Measurements from ENCODE around the gene ZBTB16.

The ZBTB16 gene

GRCh38 chr11:114226356-114226755, 166.8 kb downstream of the ZBTB16 start:
- POLR2A ChIA-PET, result no interaction called here
- no peak for DNase-seq (ENCODE audit: extremely low spot score)
- TF ChIP-seq, protein P1, sequence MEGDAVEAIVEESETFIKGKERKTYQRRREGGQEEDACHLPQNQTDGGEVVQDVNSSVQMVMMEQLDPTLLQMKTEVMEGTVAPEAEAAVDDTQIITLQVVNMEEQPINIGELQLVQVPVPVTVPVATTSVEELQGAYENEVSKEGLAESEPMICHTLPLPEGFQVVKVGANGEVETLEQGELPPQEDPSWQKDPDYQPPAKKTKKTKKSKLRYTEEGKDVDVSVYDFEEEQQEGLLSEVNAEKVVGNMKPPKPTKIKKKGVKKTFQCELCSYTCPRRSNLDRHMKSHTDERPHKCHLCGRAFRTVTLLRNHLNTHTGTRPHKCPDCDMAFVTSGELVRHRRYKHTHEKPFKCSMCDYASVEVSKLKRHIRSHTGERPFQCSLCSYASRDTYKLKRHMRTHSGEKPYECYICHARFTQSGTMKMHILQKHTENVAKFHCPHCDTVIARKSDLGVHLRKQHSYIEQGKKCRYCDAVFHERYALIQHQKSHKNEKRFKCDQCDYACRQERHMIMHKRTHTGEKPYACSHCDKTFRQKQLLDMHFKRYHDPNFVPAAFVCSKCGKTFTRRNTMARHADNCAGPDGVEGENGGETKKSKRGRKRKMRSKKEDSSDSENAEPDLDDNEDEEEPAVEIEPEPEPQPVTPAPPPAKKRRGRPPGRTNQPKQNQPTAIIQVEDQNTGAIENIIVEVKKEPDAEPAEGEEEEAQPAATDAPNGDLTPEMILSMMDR (IDR thresholded peaks at IDR 0.05; ENCODE audit: control extremely low read depth, extremely low read depth, low read depth, missing control alignments), result no peak
- CTCF ChIA-PET, result no interaction called here

DNA sequence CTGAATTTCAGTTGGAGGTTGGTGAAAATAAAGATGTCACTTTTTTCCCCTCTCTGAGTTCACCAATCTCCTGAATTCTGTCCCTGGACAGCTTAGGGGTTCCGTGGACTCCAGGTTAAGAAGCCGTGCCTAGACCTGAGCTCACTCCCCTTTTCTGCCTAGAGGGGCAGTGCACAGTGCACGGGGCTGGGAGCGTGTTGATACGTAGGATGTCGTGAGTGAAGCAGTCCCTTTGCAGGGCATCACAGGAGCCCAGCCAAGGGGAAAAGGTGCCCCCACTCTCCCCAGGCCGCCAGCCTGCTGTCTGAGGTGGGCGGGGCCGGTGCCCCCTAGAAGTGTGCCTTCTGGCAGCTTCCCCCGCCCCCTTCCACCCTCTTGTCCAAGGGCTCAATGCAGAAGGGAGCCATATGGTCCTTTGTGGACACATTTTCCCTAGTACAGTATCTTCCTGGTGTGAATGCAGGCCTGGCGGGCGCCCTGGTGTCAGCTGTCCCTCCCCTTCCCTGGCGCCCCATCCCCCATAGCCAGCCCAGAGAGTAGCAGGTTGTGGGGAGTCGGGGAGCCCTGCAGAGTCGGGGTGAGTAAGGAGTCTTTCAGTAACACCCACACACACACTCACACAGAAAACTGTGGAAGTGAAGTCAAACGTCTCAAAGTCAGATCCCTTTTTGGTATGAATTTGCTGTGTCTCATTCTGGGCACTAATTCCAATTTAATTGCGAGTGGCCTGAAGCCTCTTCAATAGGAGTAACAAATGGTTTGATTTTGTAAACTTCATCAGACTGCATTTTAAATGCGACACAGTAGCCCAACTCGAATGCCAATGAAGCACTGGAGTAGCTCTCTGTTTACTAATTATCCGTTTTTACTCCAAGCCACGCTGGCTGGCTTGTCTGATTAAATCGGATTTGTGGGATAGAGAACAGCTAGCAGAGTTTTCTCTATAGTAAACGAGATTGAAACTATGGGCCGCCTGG, 169.2 kb downstream of the ZBTB16 start:
- CTCF ChIA-PET, result interaction anchor here (1.4 kb wide), 1 partner anchor 8 kb away, joined by 4 read pairs; no protein-coding TSS in a partner anchor
- no peak for DNase-seq (ENCODE audit: extremely low spot score)
- TF ChIP-seq, protein P1 (IDR thresholded peaks at IDR 0.05; ENCODE audit: control extremely low read depth, extremely low read depth, low read depth, missing control alignments), result no peak
- POLR2A ChIA-PET, result no interaction called here

GRCh38 chr11:114230031-114230704, 170.7 kb downstream of the ZBTB16 start:
- CTCF ChIA-PET, result interaction anchor here (0.8 to 1.4 kb wide), 2 partner anchors 9 to 16 kb away, joined by 3 to 4 read pairs; no protein-coding TSS in a partner anchor
- TF ChIP-seq, protein P1 (IDR thresholded peaks at IDR 0.05; ENCODE audit: control extremely low read depth, extremely low read depth, low read depth, missing control alignments), result no peak
- no peak for DNase-seq (ENCODE audit: extremely low spot score)
- POLR2A ChIA-PET, result no interaction called here

DNA sequence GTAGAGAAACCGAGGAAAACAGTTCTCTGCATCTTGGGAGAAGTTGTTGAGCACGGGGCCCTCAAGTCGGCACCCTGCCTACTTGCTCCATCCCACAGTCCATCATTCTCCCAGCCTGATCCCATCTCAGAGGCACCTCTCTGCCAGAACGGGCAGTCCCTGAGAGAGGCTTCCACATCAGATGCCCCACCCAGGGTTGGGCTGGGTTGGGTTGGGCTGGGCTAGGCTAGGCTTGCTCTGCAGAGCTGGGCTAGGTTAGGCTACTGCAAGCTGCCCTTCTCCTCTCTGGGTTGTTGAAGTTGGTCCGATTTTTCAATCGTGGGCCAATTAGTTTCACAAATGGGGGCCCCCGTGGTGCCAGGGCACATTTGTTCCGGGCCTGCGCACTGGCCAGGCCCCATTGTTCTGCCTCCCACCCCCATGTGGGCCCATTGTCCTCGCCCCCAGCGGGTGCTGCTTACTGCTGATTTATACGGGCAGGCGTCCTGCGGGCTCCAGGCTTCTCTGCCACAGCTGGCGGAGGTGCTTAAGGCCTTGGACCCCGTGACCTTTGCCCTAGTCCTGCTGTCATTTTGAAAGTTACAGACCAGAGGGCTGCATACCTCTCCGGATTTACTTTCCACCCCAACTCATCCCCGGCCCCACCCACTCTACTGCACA, 173.0 kb downstream of the ZBTB16 start:
- DNase-seq (ENCODE audit: extremely low spot score), result no peak
- CTCF ChIA-PET, result no interaction called here
- TF ChIP-seq, protein P1 (IDR thresholded peaks at IDR 0.05; ENCODE audit: control extremely low read depth, extremely low read depth, low read depth, missing control alignments), result no peak
- POLR2A ChIA-PET, result no interaction called here

GRCh38 chr11:114233755-114234154, 174.2 kb downstream of the ZBTB16 start:
- ChIA-PET CTCF (interaction anchor here (1.1 to 1.3 kb wide), 2 partner anchors 10 to 28 kb away, joined by 3 read pairs; no protein-coding TSS in a partner anchor), POLR2A (no interaction called here)
- DNase-seq (ENCODE audit: extremely low spot score), result no peak
- TF ChIP-seq, protein P1 (IDR thresholded peaks at IDR 0.05; ENCODE audit: control extremely low read depth, extremely low read depth, low read depth, missing control alignments), result no peak

DNA sequence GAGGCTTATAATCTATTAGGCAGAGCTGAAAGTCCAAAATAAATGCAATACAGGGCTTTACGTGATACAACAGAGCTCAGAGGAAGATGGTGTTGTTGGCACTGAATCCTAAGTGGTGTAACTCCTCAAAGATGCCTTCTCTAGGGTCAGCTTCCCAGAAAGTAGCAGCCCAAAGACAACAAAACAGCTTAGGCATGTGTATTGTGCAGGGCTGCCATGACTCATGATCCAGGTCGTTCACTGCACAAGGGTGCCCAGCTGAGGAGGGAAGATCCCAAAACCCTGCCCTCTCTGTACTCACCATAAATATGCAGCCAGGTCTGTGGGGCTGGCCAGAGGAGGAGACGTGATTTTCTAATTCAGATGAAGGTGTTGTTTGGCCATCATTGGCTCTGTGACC, 177.3 kb downstream of the ZBTB16 start:
- POLR2A ChIA-PET, result no interaction called here
- TF ChIP-seq, protein P1 (IDR thresholded peaks at IDR 0.05; ENCODE audit: control extremely low read depth, extremely low read depth, low read depth, missing control alignments), result no peak
- CTCF ChIA-PET, result no interaction called here
- DNase-seq (ENCODE audit: extremely low spot score), result no peak

All from GM10248 (cell line).